GM12873 (cell line): Measurements from ENCODE around the gene FXYD6.

Experiments used
- CTCF ChIP-seq: IDR thresholded peaks from 2 replicates; pipeline ENCODE4 v1.5.1; 2012; ENCODE audit warnings: low read depth, mild to moderate bottlenecking, moderate library complexity, low read length, control low read depth; ENCODE audit not compliant: insufficient read depth; ENCODE audit errors: missing control alignments

Gene FXYD6

GRCh38 chr11:117863383-117863782, 13.1 kb downstream of the FXYD6 start:
- no peak for TF ChIP-seq CTCF

- TF ChIP-seq CTCF: no peak
These were observed 13.7 kb downstream of the FXYD6 start for GRCh38 chr11:117862753-117863152.

- no peak for TF ChIP-seq CTCF
These were observed 14.3 kb downstream of the FXYD6 start for GRCh38 chr11:117862019-117862725.

- TF ChIP-seq CTCF: no peak
These were observed 15.1 kb downstream of the FXYD6 start for GRCh38 chr11:117861151-117862018.

- no peak for TF ChIP-seq CTCF
These were observed 16.3 kb downstream of the FXYD6 start for GRCh38 chr11:117860139-117860538.

- no peak for TF ChIP-seq CTCF
These were observed 16.9 kb downstream of the FXYD6 start for GRCh38 chr11:117859488-117860112.

- no peak for TF ChIP-seq CTCF
These were observed 17.4 kb downstream of the FXYD6 start for GRCh38 chr11:117859061-117859460.
